Fibroblast of the aortic adventitia (primary cell): ENCODE measurements around the gene TFEB. TPM values are rescaled to one million over a fixed set of nuclear protein-coding genes. Genes with fewer than 3 reads are reported as not detected.

ENCODE experiments used
- DNase-seq: peaks from one replicate; pipeline ENCODE4 v3.0.0-alpha.2; 2010; ENCODE audit warnings: low read depth
- H3K4me3 ChIP-seq: 2 replicates; pipeline ENCODE4 v1.5.1; 2011; ENCODE audit warnings: low read depth, mild to moderate bottlenecking, control low read depth, low read length, moderate library complexity
- total RNA-seq: library from RNA; depleted of rRNA; stranded (reverse); fragments of >200 nt; gene quantifications from 2 replicates; pipeline ENCODE4 v1.2.3, GENCODE V29; 2012; ENCODE audit warnings: low replicate concordance
- TF ChIP-seq, protein P1 (sequence below): IDR thresholded peaks from 2 replicates; pipeline ENCODE4 v1.5.1; 2011; ENCODE audit warnings: mild to moderate bottlenecking, low read length, control low read depth, inconsistent platforms; ENCODE audit not compliant: insufficient read depth

TFEB gene
- total RNA-seq, 1 donor, result 5.1 TPM

DNA sequence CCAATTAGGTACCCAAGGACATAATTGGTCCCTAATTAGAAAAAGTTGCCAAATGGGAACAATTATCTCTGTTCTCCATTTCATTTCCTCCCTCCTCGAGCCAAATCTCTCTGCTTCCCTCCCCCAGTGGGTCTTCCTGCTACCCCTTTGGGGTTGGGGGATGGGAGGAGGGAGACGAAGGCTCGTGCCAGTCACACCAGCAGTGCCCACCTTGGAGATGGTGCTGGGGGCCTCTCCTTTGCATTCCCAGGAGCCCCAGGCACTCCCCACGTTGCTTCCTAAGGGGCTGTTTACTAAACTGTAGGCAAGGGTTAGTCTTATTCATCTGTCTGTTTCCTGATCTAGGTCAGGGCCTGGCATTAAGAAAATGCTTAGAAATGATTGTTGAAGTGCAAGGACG is 64.0 kb downstream of the TFEB start:
- no peak for DNase-seq
- H3K4me3 ChIP-seq, result no peak overlapping the region
- TF ChIP-seq, protein P1, sequence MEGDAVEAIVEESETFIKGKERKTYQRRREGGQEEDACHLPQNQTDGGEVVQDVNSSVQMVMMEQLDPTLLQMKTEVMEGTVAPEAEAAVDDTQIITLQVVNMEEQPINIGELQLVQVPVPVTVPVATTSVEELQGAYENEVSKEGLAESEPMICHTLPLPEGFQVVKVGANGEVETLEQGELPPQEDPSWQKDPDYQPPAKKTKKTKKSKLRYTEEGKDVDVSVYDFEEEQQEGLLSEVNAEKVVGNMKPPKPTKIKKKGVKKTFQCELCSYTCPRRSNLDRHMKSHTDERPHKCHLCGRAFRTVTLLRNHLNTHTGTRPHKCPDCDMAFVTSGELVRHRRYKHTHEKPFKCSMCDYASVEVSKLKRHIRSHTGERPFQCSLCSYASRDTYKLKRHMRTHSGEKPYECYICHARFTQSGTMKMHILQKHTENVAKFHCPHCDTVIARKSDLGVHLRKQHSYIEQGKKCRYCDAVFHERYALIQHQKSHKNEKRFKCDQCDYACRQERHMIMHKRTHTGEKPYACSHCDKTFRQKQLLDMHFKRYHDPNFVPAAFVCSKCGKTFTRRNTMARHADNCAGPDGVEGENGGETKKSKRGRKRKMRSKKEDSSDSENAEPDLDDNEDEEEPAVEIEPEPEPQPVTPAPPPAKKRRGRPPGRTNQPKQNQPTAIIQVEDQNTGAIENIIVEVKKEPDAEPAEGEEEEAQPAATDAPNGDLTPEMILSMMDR, result no peak

- TF ChIP-seq, protein P1, result no peak
- H3K4me3 ChIP-seq, result no peak overlapping the region
- no peak for DNase-seq
Measured at GRCh38 chr6:41670703-41671360, 64.6 kb downstream of the TFEB start.

DNA sequence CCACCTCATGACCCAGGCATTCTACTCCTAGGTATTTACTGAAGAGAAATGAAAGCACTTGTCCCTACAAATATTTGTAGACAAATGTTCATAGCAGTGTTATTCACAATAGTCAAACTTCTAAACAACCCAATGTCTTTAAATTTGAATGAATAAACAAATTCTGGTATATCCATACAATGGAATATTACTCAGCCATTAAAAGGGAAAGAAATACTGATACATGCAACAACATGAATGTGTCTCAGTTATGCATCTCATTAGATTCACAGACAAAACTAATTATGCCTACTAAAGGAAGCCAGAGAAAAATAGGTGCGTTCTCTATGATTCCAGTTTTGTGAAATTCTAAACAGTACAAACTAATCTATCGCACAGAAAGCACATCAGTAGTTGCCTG is 66.4 kb downstream of the TFEB start:
- DNase-seq, result no peak
- TF ChIP-seq, protein P1, result no peak
- no peak overlapping the region for H3K4me3 ChIP-seq

GRCh38 chr6:41667195-41667594 is 68.2 kb downstream of the TFEB start:
- H3K4me3 ChIP-seq, result no peak overlapping the region
- no peak for DNase-seq
- TF ChIP-seq, protein P1, result no peak

GRCh38 chr6:41664271-41664670 is 71.1 kb downstream of the TFEB start:
- no peak overlapping the region for H3K4me3 ChIP-seq
- no peak for DNase-seq
- TF ChIP-seq, protein P1, result no peak

DNA sequence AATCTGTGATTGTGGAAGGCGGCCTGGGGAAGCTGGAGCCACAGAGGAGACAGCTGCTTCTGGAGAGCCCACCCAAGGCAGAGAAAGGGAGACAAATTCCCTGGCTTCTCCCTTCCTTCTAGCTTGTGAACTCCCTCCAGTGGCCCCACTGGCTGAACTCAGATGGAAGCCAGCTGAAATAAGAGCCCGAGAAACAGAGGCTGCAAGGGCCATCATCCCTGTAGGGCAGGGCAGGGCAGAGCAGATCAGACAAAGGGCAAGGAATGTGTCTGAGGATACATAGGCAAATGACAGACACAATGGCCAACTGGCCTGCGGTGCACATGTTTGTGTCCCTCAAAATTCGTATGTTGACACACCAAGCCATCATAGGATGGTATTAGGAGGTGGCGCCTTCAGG is 71.8 kb downstream of the TFEB start:
- TF ChIP-seq, protein P1, result no peak

DNA sequence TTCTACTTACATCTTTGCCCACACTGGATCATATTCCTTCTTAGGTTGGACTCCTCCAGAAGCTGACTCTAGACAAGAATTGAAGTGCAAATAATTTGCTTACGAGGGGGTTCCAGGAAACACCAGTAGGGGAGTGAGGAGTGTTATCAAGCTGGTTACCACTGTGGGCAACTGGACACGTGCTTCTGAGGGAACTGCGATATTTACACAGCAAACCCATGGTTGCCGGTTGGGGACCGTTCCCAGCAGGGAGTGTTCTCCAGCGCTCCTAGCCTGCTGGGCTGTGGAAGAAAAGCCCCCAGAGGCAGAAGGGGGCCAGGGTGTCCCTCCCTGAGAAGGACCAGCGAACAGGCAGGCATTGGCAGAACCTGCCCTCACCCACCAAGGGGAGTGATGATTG is 75.5 kb downstream of the TFEB start:
- no peak for DNase-seq
- no peak overlapping the region for H3K4me3 ChIP-seq
- TF ChIP-seq, protein P1, result no peak

More for the DNA sequence above, 71.8 kb downstream of the TFEB start:
- no peak for DNase-seq
- H3K4me3 ChIP-seq, result no peak overlapping the region
